Kidney glomerular epithelial cell (primary cell): ENCODE measurements around the gene VRTN.
"Not testable (repeated sequence)": the region's sequence is repeated elsewhere in the genome, so short reads cannot be mapped to it uniquely, and the experiment has no call there.

Source experiments
- DNase-seq: peaks from one replicate; lab custom pipeline; 2025; lab: John Stamatoyannopoulos, UW

The VRTN gene

DNA sequence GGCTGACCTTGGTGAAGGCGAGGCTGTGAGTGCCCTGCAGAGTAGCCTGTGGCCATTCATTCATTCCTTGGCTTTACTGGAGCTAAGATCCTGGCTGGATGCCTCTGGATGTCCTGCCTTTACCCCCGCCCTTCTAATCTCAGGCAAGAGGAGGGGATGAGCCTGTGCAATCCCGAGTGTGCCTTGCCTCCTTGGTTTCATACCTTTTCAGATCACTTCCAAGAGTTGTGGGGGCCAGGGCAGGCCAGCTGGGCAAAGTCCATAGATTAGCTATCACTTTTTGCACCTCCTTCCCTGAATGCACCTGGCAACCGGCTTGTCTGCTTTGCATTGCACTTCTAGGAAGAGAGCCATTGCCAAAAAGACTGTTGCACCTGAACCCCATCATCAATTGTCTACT, 1.5 kb downstream of the VRTN start:
- DNase-seq = no peak

- DNase-seq = no peak
Observed at GRCh38 chr14:74350211-74350927, 2.1 kb downstream of the VRTN start.

GRCh38 chr14:74350928-74351323, 2.7 kb downstream of the VRTN start:
- DNase-seq = no peak

DNA sequence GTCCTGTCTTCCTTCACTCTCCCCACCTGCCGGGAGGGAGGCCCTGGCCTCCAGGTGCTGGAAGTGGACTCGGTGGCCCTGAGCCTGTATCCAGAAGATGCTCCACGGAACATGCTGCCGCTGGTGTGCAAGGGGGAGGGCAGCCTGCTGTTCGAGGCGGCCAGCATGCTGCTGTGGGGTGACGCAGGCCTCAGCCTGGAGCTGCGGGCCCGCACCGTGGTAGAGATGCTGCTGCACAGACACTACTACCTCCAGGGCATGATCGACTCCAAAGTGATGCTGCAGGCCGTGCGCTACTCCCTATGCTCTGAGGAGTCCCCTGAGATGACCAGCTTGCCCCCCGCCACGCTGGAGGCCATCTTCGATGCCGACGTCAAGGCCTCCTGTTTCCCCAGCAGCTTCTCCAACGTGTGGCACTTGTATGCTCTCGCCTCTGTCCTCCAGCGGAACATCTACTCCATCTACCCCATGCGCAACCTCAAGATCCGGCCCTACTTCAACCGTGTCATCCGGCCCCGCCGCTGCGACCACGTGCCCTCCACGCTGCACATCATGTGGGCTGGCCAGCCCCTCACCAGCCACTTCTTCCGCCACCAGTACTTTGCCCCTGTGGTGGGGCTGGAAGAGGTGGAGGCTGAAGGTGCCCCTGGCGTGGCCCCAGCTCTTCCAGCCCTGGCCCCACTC, 8.8 kb downstream of the VRTN start:
- no peak for DNase-seq

GRCh38 chr14:74357585-74357984, 9.3 kb downstream of the VRTN start:
- DNase-seq = no peak

DNA sequence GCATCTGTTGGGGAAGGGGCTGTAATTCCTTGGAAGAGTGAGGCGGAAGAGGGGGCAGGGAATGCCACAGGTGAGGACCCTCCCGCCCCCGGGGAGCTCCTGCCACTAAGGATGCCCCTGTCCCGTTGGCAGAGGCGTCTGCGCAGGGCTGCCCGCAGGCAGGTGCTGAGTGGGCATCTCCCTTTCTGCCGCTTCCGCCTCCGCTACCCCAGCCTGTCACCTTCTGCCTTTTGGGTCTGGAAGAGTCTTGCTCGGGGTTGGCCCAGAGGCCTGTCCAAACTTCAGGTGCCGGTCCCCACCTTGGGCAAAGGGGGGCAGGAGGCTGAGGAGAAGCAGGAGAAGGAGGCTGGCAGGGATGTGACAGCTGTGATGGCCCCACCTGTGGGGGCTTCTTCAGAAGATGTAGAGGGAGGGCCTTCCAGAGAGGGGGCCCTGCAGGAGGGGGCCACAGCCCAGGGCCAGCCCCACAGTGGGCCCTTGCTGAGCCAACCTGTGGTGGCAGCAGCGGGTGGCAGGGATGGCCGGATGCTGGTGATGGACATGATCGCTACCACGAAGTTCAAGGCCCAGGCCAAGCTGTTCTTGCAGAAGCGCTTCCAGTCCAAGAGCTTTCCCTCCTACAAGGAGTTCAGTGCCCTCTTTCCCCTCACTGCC, 10.0 kb downstream of the VRTN start:
- DNase-seq = no peak

GRCh38 chr14:74360163-74360562, 11.9 kb downstream of the VRTN start:
- DNase-seq = no peak

DNA sequence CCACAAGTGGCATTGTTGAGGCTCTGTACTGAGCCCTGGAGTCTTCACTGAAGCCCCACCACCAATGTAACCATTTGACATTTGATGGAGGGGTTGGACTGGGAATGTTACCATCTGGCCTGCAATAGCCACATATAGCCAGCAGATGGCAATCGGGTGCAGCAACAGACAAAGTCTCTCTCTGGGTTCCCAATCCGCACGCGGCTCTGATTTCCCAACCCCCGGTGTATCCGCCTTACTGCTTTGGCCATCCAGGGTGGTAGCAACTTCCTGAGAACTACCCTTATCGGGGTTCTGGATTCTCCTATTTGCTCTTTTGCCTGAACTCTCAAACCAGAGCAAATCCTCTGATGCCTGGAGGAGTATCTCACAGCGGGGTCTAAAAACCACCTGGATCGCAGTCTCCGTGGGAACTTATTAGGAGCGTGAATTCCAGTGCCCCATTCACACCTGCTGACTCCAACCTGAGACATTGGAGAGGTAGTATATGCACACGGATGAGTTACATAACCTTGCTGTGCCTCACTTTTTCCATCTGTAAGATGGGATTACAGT, 14.2 kb downstream of the VRTN start:
- DNase-seq = peak; percentile 25

DNA sequence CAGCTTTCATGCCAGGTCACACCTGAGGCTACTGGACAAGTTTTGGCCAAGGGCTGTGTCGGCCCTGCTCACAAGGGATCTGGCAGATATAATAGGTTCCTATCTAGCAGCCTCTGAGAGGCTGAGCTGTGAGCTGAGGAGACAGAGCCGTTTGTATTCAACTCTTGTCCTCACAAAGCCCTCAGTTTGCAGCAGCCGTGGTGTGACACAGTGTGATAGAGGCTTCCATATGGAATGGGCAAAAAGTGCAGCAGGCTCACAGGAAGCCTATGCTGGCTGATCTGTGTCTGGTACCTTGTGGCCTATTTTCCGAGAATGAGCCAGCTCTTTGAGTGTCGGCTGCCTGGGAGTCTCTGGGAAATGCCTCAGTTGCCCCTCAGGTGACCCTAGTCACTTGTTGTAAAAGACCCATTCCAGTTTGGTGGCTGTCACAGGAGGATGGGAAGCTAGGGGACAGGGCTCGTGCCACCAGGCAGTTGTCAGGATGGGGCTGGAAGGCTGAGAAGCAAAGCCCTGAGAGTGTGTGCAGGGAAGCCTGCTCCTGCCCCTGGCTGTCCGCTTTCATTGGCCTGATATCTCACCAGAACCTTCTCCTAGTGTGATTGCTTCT, 16.1 kb downstream of the VRTN start:
- no peak for DNase-seq

DNA sequence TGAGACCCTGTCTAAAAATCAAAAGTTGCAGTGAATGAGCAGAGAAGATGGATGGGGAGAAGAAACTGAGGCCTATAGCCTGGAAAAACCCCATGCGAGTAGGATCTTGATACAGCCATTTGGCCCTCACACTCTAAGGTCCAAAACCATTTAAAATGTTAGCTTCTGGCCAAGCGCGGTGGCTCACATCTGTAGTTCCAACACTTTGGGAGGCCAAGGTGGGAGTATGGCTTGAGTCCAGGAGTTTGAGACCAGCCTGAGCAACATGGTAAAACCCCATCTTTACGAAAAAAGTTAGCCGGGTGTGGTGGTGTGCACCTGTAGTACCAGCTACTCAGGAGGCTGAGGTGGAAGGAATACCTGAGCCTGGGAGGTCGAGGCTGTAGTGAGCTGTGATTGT, 19.8 kb downstream of the VRTN start:
- DNase-seq = no peak

GRCh38 chr14:74368441-74368840, 20.2 kb downstream of the VRTN start:
- no peak for DNase-seq

DNA sequence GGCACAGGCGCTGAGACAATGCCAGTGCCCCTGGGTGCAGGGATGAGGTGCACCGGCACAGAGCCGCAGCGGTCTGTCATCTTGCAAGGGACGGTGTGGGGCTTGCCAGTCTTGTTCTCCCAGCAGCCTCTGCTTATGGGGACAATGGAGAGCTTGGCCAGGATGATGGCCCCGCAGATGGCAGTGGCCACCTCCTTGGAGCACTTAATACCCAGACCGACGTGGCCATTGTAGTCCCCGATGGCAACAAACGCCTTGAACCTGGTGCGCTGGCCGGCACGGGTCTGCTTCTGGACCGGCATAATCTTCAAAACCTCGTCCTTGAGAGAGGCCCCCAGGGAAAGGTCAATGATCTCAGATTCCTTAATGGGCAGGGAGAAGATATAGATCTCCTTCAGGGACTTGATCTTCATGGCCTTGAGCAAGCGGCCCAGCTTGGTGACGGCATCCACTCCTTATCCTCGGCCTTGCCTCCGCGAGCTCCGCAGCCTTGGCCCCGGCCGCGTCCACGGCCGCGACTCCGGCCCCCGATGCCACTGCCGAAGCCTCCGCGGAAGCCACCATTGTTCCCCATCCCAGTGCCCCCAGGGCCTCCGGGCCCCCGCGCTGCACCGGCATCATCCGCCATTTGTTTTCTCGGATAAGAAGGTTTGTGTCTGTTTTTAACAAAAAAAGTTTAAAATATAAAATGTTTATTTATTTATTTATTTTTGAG, 29.9 kb downstream of the VRTN start:
- no peak for DNase-seq

DNA sequence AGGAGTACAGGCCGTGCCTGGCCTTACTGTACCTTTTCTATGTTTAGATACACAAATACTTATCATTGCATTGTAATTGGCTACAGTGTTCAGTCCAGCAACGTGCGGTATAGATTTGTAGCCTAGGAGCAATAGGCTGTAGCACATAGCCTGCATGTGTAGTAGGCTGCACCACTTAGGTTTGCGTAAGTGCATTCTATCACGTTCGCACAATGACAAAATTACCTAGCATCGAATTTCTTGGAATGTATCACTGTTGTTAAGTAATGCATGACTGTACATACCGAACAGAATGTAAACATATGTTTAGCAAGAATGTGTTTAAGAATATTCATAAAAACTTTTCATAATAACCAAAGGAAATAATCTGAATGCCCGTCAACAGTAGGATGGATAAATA, 31.9 kb downstream of the VRTN start:
- DNase-seq = no peak

GRCh38 chr14:74380845-74381244, 32.6 kb downstream of the VRTN start:
- DNase-seq = no peak

DNA sequence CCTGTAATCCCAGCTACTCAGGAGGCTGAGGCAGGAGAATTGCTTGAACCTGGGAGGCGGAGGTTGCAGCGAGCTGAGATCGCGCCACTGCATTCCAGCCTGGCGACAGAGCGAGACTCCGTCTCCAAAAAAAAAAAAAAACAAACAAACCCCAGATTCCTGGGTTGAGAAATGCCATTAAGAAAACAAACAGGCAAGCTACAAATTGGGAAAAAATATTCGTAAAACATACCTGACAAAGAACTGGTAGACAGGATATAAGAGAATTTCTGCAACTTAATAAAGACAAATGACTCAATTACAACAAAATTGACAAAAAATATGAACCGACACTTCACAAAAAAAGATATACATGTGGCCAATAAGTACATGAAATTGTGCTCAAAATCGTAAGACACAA, 33.3 kb downstream of the VRTN start:
- not testable (repeated sequence) for DNase-seq

DNA sequence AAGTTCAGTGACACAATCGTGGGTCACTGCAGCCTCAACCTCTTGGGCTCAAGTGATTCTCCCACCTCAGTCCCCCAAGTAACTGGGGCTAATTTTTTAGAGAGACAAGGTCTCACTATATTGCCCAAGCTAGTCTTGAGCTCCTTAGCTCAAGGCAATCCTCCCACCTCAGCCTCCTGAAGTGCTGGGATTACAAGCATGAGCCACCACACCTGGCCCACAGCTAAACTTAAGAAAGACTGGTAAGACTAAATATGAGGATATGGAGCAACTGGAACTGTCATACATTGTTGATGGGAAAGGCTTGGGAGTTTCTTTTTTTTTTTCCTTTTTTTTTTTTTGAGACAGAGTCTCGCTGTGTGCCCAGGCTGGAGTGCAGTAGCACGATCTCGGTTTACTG, 34.0 kb downstream of the VRTN start:
- no peak for DNase-seq

- DNase-seq = no peak
Observed at GRCh38 chr14:74389980-74390379, 41.7 kb downstream of the VRTN start.

GRCh38 chr14:74390505-74390904, 42.2 kb downstream of the VRTN start:
- not testable (repeated sequence) for DNase-seq

- DNase-seq = no peak
Observed at GRCh38 chr14:74391479-74391878, 43.2 kb downstream of the VRTN start.

GRCh38 chr14:74392616-74393570, 44.6 kb downstream of the VRTN start:
- DNase-seq = no peak

DNA sequence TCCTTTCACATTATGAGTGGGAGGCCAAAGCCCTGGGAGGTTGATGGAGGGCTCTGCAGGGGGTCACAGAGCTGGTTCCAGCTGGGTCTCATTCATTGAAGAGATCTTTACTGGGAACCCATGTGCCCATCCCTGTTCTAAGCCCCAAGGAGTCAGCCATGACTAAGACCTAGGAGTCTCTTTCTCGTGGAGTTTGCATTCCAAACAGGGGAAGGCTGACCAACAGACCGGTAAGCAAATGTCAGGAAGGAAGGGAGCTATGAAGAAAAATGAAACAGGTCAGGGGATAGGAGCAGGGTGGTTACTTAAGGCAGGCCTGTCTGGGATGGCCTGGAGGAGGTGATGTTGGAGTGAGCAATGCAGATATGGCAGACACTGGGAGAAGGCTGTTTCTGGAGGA, 46.3 kb downstream of the VRTN start:
- peak; percentile 49 for DNase-seq
